Measurements from ENCODE around the gene PARD3.

PARD3 gene

GRCh38 chr10:34679177-34679576, 135.9 kb downstream of the PARD3 start:
- no peak for DNase-seq

GRCh38 chr10:34677591-34677990, 137.5 kb downstream of the PARD3 start:
- no peak for DNase-seq

GRCh38 chr10:34677132-34677531, 138.0 kb downstream of the PARD3 start:
- DNase-seq = no peak

GRCh38 chr10:34674176-34674575, 140.9 kb downstream of the PARD3 start:
- DNase-seq = no peak

DNA sequence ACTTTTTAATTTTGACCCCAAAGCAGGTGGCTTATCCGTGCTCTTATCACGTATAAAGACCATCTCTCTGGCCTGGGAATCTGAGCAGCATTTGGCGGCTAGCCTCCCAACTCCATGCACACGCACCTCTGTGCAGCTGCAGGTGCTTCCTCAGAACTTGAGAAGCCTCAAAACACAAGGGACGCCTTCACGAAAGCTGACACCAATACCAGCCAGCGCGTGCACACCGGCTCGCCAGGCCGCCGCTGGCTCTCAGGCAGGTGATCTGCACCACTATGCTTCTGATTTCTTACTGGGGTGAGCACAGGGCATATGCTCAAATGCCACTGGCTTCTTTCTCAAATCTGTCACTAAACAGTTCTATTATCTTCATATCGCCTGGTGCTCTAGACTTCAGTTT, 145.0 kb downstream of the PARD3 start:
- DNase-seq = no peak

GRCh38 chr10:34669079-34669478, 146.0 kb downstream of the PARD3 start:
- no peak for DNase-seq

DNA sequence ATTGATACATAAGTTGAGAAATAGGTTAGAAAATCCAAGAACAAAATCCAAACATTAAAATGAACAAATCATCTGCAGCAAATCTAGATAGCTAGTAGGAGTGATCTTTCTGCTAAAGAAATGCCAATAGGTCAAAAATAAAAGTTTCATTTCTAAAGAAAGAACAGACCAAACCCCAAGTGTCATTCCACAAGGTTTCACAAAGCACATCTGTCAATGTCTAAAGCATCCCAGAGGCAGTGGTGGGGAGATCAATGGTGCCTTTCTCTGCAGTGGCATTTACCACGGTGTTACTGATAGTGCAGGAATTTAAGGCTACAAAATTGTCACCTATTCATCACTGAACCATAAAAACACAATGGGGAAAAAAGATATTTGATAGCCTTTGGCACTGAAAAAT, 147.9 kb downstream of the PARD3 start:
- no peak for DNase-seq

DNA sequence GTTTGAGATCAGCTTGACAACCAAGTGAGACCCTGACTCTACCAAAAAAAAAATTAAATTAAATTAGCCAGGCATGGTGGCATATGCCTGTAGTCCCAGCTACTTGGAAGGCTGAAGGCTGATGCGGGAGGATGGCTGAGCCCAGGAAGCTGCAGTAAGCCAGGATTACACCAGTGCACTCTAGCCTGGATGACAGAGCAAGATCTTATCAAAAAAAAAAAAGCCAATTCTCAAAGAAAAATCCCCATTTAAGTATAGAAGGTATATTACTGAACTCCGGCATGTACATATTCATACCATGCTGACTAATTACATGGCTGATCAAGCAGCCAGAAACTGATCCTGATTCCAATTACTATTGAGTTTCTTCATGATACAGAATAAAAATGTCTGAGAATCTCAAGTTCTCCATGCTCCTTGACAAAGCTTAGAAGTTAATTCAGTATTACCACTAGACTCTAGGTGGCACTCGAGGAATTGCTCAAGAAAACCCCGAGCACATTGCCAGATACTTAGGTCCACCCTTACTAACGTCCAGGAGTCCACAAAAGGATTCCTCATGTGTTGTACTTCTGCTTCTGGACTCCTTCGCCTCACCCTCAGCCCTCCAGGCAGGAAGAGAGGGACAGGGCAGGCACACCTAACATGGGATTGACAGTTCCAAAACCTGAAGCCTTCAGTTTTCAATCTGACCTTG, 148.9 kb downstream of the PARD3 start:
- DNase-seq = peak; percentile 63

GRCh38 chr10:34664706-34665105, 150.4 kb downstream of the PARD3 start:
- no peak for DNase-seq

DNA sequence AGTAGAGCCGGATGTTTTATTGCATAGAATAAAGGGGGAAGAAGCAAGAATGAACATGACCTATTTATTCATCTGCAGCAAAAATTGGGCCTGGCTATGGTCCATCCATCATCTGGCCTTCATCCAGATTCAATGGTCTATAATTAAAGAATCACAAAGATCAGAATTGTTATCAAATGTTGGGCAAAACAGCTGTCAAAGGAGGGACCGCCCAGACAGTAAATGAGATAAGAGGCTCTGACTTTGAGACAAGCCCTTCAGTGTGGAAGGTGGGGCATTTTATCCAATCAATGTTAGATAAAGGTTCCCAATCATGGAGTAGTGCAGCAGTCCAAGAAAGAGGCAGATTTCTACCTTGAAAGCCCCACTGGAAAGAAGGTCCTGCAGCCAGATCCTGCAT, 153.5 kb downstream of the PARD3 start:
- DNase-seq = no peak

GRCh38 chr10:34658934-34659333, 156.2 kb downstream of the PARD3 start:
- DNase-seq = no peak

- DNase-seq = no peak
Measured at GRCh38 chr10:34656661-34657060, 158.4 kb downstream of the PARD3 start.

DNA sequence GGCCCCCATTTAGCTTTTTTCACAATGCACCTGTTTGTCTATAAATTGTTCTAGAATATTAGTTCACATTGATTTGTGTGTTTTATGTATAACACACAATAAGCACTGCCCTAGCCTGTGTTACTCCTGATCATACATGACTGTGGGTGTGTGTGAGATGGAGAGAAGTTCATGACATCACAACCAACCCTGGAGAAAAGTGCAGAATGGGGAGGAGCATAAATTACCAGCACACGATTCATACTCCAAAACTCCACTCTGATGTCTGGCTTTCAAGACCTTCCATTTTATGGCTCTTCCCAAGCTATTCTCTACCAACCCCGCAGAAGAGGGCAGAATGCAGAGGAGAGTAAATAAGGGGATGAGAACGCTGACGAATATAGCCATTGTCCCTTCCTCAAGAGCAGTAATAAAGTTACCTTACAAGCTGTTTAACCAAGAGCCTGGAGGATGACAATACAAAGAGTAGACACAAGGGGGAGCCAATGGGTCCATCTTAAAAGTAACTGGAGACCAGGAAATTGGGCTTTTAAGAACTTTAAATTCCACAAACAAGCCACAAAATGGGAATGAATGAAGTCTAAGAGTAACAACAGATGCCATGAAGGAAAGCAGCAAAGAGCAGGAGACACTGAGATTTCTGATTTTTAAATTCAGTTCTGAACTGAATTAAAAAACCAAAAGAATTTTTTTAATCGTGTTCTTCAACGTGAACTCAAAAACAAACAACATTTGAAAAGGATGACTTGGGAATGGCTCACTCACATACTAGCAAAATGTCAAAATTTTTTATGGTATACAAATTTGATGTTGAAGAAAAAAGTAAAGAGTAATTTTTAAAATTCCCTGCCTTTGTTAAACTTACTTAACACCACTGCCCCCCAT, 159.6 kb downstream of the PARD3 start:
- DNase-seq = peak; percentile 41

GRCh38 chr10:34654211-34654610, 160.9 kb downstream of the PARD3 start:
- no peak for DNase-seq

DNA sequence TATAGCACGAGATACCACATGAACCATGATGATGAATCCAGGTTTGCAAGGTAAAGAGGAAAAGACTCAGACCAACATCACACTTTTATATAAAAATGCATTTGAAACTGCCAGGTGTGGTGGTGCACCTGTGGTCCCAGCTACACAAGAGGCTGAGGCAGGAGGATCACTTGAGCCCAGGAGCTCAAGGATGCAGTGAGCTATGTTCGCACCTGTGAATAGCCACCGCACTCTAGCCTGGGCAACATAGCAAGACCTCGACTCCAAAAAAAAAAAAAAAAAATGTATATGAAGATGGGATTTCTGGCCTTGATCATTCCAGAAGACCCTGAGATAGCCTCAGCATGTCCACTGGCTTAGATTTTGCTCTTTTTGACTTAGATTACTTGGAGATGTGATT, 161.6 kb downstream of the PARD3 start:
- no peak for DNase-seq

GRCh38 chr10:34651416-34652195, 163.5 kb downstream of the PARD3 start:
- no peak for DNase-seq

DNA sequence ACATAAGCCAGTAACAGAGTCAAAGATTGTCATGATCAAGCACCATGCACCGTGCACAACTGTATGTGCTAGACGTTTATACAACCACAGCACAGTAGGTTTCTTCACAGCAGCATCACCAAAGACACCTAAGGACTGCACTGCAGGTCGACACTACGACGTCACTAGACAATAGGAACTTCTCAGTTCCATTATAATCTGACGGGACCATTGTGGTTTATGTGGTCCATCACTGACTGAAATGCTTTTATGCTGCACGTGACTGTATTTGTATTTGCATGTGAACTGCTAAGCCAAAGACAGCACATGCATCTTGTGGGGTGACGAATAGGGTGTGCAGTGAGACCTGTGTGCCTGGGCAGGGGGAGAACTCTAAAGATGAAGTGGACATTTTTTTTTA, 164.9 kb downstream of the PARD3 start:
- no peak for DNase-seq

- DNase-seq = no peak
Measured at GRCh38 chr10:34649385-34649784, 165.7 kb downstream of the PARD3 start.

- no peak for DNase-seq
Measured at GRCh38 chr10:34648919-34649318, 166.2 kb downstream of the PARD3 start.

DNA sequence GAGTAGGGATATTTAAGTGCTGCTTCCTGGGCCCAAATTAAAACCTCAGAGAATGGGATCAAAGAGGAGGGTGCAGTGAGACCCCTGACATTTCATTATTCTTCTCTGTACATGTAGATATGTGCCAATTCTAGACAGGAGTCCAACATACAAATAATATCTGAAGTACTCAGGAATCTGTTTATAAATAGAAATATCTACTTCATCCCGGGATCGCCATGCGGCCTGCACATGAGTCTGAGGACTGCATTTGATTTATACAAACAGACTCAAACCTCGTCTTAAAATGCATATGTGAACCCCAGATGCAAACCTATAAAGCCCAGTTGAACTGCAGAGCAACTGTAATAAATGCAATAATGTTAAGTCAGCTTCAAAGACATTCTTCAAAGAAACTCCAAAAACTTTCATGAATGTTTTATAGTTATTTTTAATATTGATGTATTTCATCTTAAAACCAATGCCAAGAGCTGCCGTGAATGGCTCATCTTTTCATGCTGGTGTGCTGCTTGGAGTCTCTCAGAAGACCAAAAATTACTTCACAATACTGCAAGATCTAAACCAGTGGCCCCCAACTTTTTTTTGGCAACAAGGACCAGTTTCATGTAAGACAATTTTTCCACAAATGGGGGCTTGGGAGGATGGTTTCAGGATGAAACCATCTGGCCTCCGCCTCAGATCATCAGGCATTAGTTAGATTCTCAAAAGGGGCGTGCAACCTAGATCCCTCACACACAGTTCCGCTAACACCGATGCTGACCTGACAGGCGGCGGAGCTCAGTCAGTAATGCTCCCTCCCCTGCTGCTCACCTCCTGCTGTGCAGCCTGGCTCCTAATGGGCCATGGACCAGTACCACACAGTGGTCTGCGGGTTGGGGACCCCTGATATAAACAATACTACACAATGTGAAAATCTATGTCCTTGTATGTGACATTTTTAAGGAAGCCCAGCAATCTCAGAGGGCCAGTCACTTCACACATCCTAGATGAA, 166.9 kb downstream of the PARD3 start:
- DNase-seq = no peak

- DNase-seq = no peak
Measured at GRCh38 chr10:34647160-34647559, 167.9 kb downstream of the PARD3 start.

- no peak for DNase-seq
Measured at GRCh38 chr10:34646331-34646730, 168.8 kb downstream of the PARD3 start.

Data from right hindlimb (tissue), 1 donor.